Mesendoderm (in vitro differentiated cells): ENCODE measurements around the gene IER5.
A peak's percentile ranks its signal among the peaks of the same experiment; 100 is the strongest.

ENCODE experiments used
- DNase-seq: peaks from one replicate; pipeline ENCODE4 v3.0.0; 2013
- H2AK5ac ChIP-seq: 2 replicates; pipeline ENCODE4 v1.6.1; 2013; ENCODE audit warnings: low read length, inconsistent platforms
- H2BK120ac ChIP-seq: 2 replicates; pipeline ENCODE4 v1.6.1; 2013; ENCODE audit warnings: low read depth, mild to moderate bottlenecking, low read length, moderate library complexity, mixed read lengths
- H2BK15ac ChIP-seq: replicated peaks from 2 replicates; pipeline ENCODE4 v1.6.1; 2013; ENCODE audit warnings: low read depth, mild to moderate bottlenecking, moderate library complexity
- H2BK5ac ChIP-seq: 2 replicates; pipeline ENCODE4 v1.6.1; 2013; ENCODE audit warnings: low read length, inconsistent platforms
- H3K18ac ChIP-seq: 2 replicates; pipeline ENCODE4 v1.6.1; 2013; ENCODE audit warnings: mild to moderate bottlenecking, low read length, mixed read lengths
- H3K23ac ChIP-seq: one replicate; pipeline ENCODE4 v1.6.1; 2013; ENCODE audit warnings: low read length
- H3K27ac ChIP-seq: 2 replicates; pipeline ENCODE4 v1.5.1; 2013; ENCODE audit warnings: low read depth, mild to moderate bottlenecking, inconsistent platforms, low read length, moderate library complexity
- H3K27me3 ChIP-seq: 2 replicates; pipeline ENCODE4 v1.6.1; 2013; ENCODE audit warnings: low read length, control low read depth, mild to moderate bottlenecking, inconsistent platforms; ENCODE audit not compliant: insufficient read depth, poor library complexity
- H3K36me3 ChIP-seq: 2 replicates; pipeline ENCODE4 v1.6.1; 2013; ENCODE audit warnings: low read length, inconsistent platforms; ENCODE audit not compliant: control insufficient read depth, insufficient read depth
- H3K4ac ChIP-seq: one replicate; pipeline ENCODE4 v1.6.1; 2013; ENCODE audit warnings: low read depth, mild to moderate bottlenecking, low read length, moderate library complexity
- H3K4me1 ChIP-seq: 2 replicates; pipeline ENCODE4 v1.6.1; 2013; ENCODE audit warnings: low read depth, low read length, inconsistent platforms; ENCODE audit not compliant: control insufficient read depth
- H3K4me2 ChIP-seq: 2 replicates; pipeline ENCODE4 v1.6.1; 2013; ENCODE audit warnings: low read length
- H3K4me3 ChIP-seq: 2 replicates; pipeline ENCODE4 v1.5.1; 2013; ENCODE audit warnings: mild to moderate bottlenecking, low read length
- H3K56ac ChIP-seq: one replicate; pipeline ENCODE4 v1.6.1; 2013; ENCODE audit warnings: low read length
- H3K79me1 ChIP-seq: 2 replicates; pipeline ENCODE4 v1.6.1; 2013; ENCODE audit warnings: low read length, inconsistent platforms
- H3K79me2 ChIP-seq: 2 replicates; pipeline ENCODE4 v1.6.1; 2013; ENCODE audit warnings: mild to moderate bottlenecking, low read length; ENCODE audit not compliant: control insufficient read depth, insufficient read depth
- H3K9ac ChIP-seq: 2 replicates; pipeline ENCODE4 v1.6.1; 2013; ENCODE audit warnings: low read length, inconsistent platforms
- H4K5ac ChIP-seq: one replicate; pipeline ENCODE4 v1.6.1; 2013; ENCODE audit warnings: low read length
- H4K8ac ChIP-seq: one replicate; pipeline ENCODE4 v1.6.1; 2013; ENCODE audit warnings: low read depth, mild to moderate bottlenecking, control low read depth, low read length, moderate library complexity
- WGBS: extraction: QIAGEN DNeasy Blood & Tissue Kit; methylation state at CpG from one replicate; pipeline ENCODE4 v1.1.7; 2013; ENCODE audit warnings: low lambda C conversion rate, missing lambda C conversion rate; ENCODE audit not compliant: insufficient coverage; ENCODE audit errors: extremely low coverage; 5-methylcytosine and 5-hydroxymethylcytosine counted together

Gene IER5

GRCh38 chr1:181110013-181110412 is 21.5 kb downstream of the IER5 start:
- no peak overlapping the region for H2AK5ac ChIP-seq
- no peak overlapping the region for H3K56ac ChIP-seq
- H3K4ac ChIP-seq, result no peak overlapping the region
- no peak overlapping the region for H3K18ac ChIP-seq
- no peaks in the 10 kb centered on the region for H3K79me1 ChIP-seq
- no peak overlapping the region for H2BK5ac ChIP-seq
- DNase-seq, result no peak
- no peaks in the 10 kb centered on the region for H3K79me2 ChIP-seq
- peaks cover 7% of the 10 kb centered on the region for H3K4me1 ChIP-seq
- no peak overlapping the region for H3K27ac ChIP-seq
- H3K4me2 ChIP-seq, result no peak overlapping the region
- H2BK15ac ChIP-seq, result no peak overlapping the region
- peaks cover 2% of the 10 kb centered on the region for H3K27me3 ChIP-seq
- no peak overlapping the region for H3K9ac ChIP-seq
- H3K36me3 ChIP-seq, result no peaks in the 10 kb centered on the region
- H3K4me3 ChIP-seq, result no peak overlapping the region
- H2BK120ac ChIP-seq, result no peak overlapping the region
- H4K8ac ChIP-seq, result no peak overlapping the region
- no peak overlapping the region for H3K23ac ChIP-seq
- no peak overlapping the region for H4K5ac ChIP-seq
- WGBS, result no CpG with 5 or more reads among the region's 2 CpGs

GRCh38 chr1:181111559-181111958 is 23.1 kb downstream of the IER5 start:
- no CpG with 5 or more reads among the region's 3 CpGs for WGBS
- Histone ChIP-seq H3K36me3 (no peaks in the 10 kb centered on the region), H3K4me2 (no peak overlapping the region), H3K4me3 (no peak overlapping the region), H3K4ac (peak overlapping the region; percentile 58), H3K23ac (no peak overlapping the region), H2BK5ac (no peak overlapping the region), H3K79me1 (no peaks in the 10 kb centered on the region), H3K18ac (no peak overlapping the region), H3K9ac (no peak overlapping the region), H3K4me1 (peaks cover 4% of the 10 kb centered on the region), H2BK15ac (no peak overlapping the region), H3K56ac (no peak overlapping the region), H2AK5ac (no peak overlapping the region), H4K8ac (no peak overlapping the region), H2BK120ac (no peak overlapping the region), H3K79me2 (no peaks in the 10 kb centered on the region), H3K27me3 (peaks cover 2% of the 10 kb centered on the region), H4K5ac (no peak overlapping the region), H3K27ac (no peak overlapping the region)
- no peak for DNase-seq

- no peak overlapping the region for H3K56ac ChIP-seq
- WGBS, result no CpG with 5 or more reads among the region's 10 CpGs
- no peak overlapping the region for H2BK15ac ChIP-seq
- H3K9ac ChIP-seq, result no peak overlapping the region
- no peak overlapping the region for H3K23ac ChIP-seq
- H2AK5ac ChIP-seq, result no peak overlapping the region
- no peak overlapping the region for H2BK5ac ChIP-seq
- H3K18ac ChIP-seq, result no peak overlapping the region
- no peak overlapping the region for H4K8ac ChIP-seq
- H3K4ac ChIP-seq, result peak overlapping the region; percentile 58
- DNase-seq, result peak; percentile 95
- peaks cover 5% of the 10 kb centered on the region for H3K4me1 ChIP-seq
- H3K36me3 ChIP-seq, result no peaks in the 10 kb centered on the region
- H3K79me1 ChIP-seq, result no peaks in the 10 kb centered on the region
- H2BK120ac ChIP-seq, result no peak overlapping the region
- no peaks in the 10 kb centered on the region for H3K79me2 ChIP-seq
- H4K5ac ChIP-seq, result no peak overlapping the region
- H3K4me3 ChIP-seq, result no peak overlapping the region
- H3K27me3 ChIP-seq, result no peaks in the 10 kb centered on the region
- no peak overlapping the region for H3K4me2 ChIP-seq
- no peak overlapping the region for H3K27ac ChIP-seq
Observed at GRCh38 chr1:181112071-181112929, 23.8 kb downstream of the IER5 start.

GRCh38 chr1:181113059-181113641 is 24.6 kb downstream of the IER5 start:
- no peaks in the 10 kb centered on the region for H3K27me3 ChIP-seq

DNA sequence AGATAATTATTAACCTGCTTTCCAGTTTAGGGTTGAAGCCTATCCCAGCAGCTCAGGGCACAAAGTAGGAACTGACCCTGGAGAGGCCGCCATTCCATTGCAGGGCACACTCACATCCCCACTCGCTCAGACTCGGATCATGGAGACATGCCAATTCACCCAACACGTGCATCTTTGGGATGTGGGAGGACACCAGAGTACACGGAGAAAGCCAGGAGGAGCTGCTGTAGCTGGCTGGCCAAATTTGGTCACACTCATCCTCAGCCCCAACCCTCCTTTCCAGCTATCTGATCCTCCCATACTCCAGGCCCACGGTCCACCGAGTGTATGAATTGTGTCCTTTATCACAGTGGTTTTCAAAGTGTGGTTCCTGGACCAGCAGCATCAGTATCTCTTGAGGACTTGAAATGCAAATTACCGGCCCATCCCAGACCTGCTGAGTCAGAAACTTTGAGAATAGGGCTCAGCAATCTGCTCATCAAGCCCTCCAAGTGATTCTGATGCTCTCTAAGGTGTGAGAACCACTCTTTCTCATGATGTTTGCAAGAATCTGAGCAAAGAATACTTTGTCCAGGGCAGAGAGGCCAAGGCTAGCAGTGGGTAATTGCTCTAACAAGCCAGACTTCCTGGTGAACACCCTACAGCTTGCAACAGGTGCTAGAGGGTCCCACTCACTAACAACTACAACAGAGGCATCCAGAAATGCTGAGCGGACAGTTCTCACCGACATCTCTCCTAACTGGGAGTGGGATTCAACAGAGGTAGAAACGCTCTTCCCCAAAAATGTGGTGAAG is 26.3 kb downstream of the IER5 start:
- H3K56ac ChIP-seq, result no peak overlapping the region
- no CpG with 5 or more reads among the region's 11 CpGs for WGBS
- H3K9ac ChIP-seq, result no peak overlapping the region
- no peak overlapping the region for H3K4ac ChIP-seq
- H3K36me3 ChIP-seq, result no peaks in the 10 kb centered on the region
- H3K27ac ChIP-seq, result no peak overlapping the region
- no peak overlapping the region for H2BK15ac ChIP-seq
- no peak overlapping the region for H3K23ac ChIP-seq
- no peak overlapping the region for H2BK120ac ChIP-seq
- H3K79me2 ChIP-seq, result no peaks in the 10 kb centered on the region
- H2BK5ac ChIP-seq, result no peak overlapping the region
- no peak overlapping the region for H4K8ac ChIP-seq
- H4K5ac ChIP-seq, result no peak overlapping the region
- no peak overlapping the region for H3K4me3 ChIP-seq
- no peak for DNase-seq
- no peaks in the 10 kb centered on the region for H3K79me1 ChIP-seq
- no peak overlapping the region for H3K18ac ChIP-seq
- H3K4me2 ChIP-seq, result no peak overlapping the region
- peaks cover 13% of the 10 kb centered on the region for H3K4me1 ChIP-seq
- H2AK5ac ChIP-seq, result no peak overlapping the region
- no peaks in the 10 kb centered on the region for H3K27me3 ChIP-seq

More at GRCh38 chr1:181113059-181113641, 24.6 kb downstream of the IER5 start:
- H3K79me1 ChIP-seq, result no peaks in the 10 kb centered on the region
- no peak overlapping the region for H2BK120ac ChIP-seq
- peak; percentile 71 for DNase-seq
- H3K18ac ChIP-seq, result no peak overlapping the region
- H3K27ac ChIP-seq, result no peak overlapping the region
- no peak overlapping the region for H2BK15ac ChIP-seq
- H3K4me2 ChIP-seq, result no peak overlapping the region
- no CpG with 5 or more reads among the region's 6 CpGs for WGBS
- no peak overlapping the region for H2BK5ac ChIP-seq
- H3K4me1 ChIP-seq, result peaks cover 13% of the 10 kb centered on the region
- H4K8ac ChIP-seq, result no peak overlapping the region
- H3K56ac ChIP-seq, result peak overlapping the region; percentile 45
- no peak overlapping the region for H3K9ac ChIP-seq
- no peak overlapping the region for H2AK5ac ChIP-seq
- H3K4ac ChIP-seq, result no peak overlapping the region
- H3K23ac ChIP-seq, result no peak overlapping the region
- no peaks in the 10 kb centered on the region for H3K79me2 ChIP-seq
- H4K5ac ChIP-seq, result no peak overlapping the region
- H3K36me3 ChIP-seq, result no peaks in the 10 kb centered on the region
- no peak overlapping the region for H3K4me3 ChIP-seq
